ENCODE measurements around the gene DDIT4. TPM values are rescaled to one million over a fixed set of nuclear protein-coding genes. Genes with fewer than 3 reads are reported as not detected.
A peak's percentile ranks its signal among the peaks of the same experiment; 100 is the strongest.

Gene DDIT4
- total RNA-seq, 1 donor from 2014 or later = 36.9 TPM

DNA sequence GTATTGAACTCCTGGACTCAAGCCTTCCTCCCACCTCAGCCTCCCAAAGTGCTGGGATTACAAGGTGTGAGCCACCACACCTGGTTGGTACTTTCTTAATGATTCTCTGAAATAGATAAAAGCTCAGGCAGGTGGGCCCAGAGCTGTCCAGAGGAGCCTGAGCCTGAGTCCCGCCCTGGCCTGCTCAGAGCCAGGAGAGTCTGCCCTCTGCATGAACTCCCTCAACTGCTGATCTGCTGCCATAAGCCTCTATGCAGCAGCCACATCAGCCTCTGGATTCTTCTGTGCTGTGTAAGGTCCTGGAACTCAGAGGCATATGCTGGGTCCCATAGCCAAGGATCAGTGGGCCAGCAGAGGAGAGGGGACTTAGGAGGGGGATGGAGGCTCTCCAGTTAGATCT lies 23.1 kb upstream of the DDIT4 start:
- no peak overlapping the region for H3K4me3 Mint-ChIP-seq (ENCODE audit: low read depth)
- no peak for DNase-seq (ENCODE audit: low spot score, unreplicated experiment)
- no peaks in the 10 kb centered on the region for H3K27me3 Mint-ChIP-seq
- no peak overlapping the region for H3K27ac Mint-ChIP-seq
- TF ChIP-seq, protein P1, sequence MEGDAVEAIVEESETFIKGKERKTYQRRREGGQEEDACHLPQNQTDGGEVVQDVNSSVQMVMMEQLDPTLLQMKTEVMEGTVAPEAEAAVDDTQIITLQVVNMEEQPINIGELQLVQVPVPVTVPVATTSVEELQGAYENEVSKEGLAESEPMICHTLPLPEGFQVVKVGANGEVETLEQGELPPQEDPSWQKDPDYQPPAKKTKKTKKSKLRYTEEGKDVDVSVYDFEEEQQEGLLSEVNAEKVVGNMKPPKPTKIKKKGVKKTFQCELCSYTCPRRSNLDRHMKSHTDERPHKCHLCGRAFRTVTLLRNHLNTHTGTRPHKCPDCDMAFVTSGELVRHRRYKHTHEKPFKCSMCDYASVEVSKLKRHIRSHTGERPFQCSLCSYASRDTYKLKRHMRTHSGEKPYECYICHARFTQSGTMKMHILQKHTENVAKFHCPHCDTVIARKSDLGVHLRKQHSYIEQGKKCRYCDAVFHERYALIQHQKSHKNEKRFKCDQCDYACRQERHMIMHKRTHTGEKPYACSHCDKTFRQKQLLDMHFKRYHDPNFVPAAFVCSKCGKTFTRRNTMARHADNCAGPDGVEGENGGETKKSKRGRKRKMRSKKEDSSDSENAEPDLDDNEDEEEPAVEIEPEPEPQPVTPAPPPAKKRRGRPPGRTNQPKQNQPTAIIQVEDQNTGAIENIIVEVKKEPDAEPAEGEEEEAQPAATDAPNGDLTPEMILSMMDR (IDR thresholded peaks at IDR 0.05; ENCODE audit: unreplicated experiment) = no peak
- no peaks in the 10 kb centered on the region for H3K9me3 Mint-ChIP-seq (ENCODE audit: low read depth)
- H3K36me3 Mint-ChIP-seq (ENCODE audit: insufficient read depth) = no peaks in the 10 kb centered on the region
- peaks cover 21% of the 10 kb centered on the region for H3K4me1 Mint-ChIP-seq (ENCODE audit: low read depth)

DNA sequence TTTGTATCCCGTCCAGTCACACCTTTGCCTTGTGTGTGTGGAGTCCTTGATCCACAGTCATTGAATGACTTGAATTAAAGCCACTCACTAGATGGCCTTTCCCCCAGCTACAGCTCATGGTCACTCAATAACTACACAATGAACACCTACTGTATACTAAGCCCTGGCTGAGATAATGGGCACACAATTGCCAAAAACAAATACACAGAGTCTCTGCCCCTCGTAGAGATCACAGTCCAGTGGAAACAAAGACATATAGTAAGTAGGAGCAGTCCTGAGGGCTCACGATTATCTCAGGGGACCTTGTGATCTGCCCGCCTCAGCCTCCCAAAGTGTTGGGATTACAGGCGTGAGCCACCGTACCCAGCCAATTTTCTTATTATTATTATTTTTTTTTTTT lies 22.1 kb upstream of the DDIT4 start:
- H3K9me3 Mint-ChIP-seq (ENCODE audit: low read depth) = no peaks in the 10 kb centered on the region
- H3K27ac Mint-ChIP-seq = no peak overlapping the region

DNA sequence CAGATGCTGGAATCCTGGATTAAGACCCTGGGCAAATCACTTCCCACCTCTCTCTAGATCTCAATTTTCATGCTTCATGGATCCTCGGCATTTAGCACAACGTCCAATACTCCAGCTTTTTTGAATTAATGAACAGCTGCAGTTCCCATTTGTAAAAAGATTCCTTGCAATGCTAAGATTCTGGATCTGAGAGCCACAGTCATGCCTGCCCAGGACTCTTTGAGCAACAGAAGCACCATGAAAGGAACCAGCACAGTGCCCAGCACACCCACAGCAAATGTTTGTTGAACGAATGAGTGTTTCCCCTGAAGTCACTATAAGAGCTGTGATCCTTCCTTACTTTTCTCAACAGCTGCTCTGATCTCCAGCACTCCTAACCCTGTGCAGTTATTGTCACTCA lies 20.8 kb upstream of the DDIT4 start:
- TF ChIP-seq, protein P1 (IDR thresholded peaks at IDR 0.05; ENCODE audit: unreplicated experiment) = no peak
- DNase-seq (ENCODE audit: low spot score, unreplicated experiment) = no peak
- no peaks in the 10 kb centered on the region for H3K27me3 Mint-ChIP-seq
- H3K4me1 Mint-ChIP-seq (ENCODE audit: low read depth) = peaks cover 25% of the 10 kb centered on the region
- H3K36me3 Mint-ChIP-seq (ENCODE audit: insufficient read depth) = no peaks in the 10 kb centered on the region
- no peaks in the 10 kb centered on the region for H3K9me3 Mint-ChIP-seq (ENCODE audit: low read depth)
- no peak overlapping the region for H3K27ac Mint-ChIP-seq
- no peak overlapping the region for H3K4me3 Mint-ChIP-seq (ENCODE audit: low read depth)

More for the DNA sequence above, 22.1 kb upstream of the DDIT4 start:
- Mint-ChIP-seq H3K4me1 (ENCODE audit: low read depth) (peaks cover 25% of the 10 kb centered on the region), H3K4me3 (ENCODE audit: low read depth) (no peak overlapping the region), H3K36me3 (ENCODE audit: insufficient read depth) (no peaks in the 10 kb centered on the region), H3K27me3 (no peaks in the 10 kb centered on the region)
- DNase-seq (ENCODE audit: low spot score, unreplicated experiment) = no peak
- TF ChIP-seq, protein P1 (IDR thresholded peaks at IDR 0.05; ENCODE audit: unreplicated experiment) = no peak

DNA sequence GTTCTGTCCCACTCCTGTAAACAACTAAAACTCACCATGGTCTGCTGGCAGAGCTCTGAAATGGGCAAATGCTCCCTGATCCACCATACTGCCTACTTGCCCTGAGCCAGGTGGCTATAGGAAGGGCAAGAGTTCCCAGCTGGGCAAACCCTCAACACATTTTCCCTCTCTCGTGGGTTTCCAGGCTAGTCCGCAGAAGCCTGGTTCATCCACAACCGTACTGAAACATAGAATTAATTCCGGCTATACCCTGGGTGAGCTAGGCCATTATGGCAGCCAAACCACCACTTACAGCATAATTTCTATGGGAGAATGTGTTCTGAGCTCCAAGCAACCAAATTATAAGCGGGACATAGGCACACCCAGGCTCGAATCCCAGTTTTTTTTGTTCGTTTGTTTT lies 20.1 kb upstream of the DDIT4 start:
- Mint-ChIP-seq H3K27me3 (no peaks in the 10 kb centered on the region), H3K4me3 (ENCODE audit: low read depth) (no peak overlapping the region), H3K27ac (no peak overlapping the region), H3K9me3 (ENCODE audit: low read depth) (no peaks in the 10 kb centered on the region), H3K36me3 (ENCODE audit: insufficient read depth) (no peaks in the 10 kb centered on the region), H3K4me1 (ENCODE audit: low read depth) (peaks cover 19% of the 10 kb centered on the region)
- TF ChIP-seq, protein P1 (IDR thresholded peaks at IDR 0.05; ENCODE audit: unreplicated experiment) = no peak
- DNase-seq (ENCODE audit: low spot score, unreplicated experiment) = no peak

DNA sequence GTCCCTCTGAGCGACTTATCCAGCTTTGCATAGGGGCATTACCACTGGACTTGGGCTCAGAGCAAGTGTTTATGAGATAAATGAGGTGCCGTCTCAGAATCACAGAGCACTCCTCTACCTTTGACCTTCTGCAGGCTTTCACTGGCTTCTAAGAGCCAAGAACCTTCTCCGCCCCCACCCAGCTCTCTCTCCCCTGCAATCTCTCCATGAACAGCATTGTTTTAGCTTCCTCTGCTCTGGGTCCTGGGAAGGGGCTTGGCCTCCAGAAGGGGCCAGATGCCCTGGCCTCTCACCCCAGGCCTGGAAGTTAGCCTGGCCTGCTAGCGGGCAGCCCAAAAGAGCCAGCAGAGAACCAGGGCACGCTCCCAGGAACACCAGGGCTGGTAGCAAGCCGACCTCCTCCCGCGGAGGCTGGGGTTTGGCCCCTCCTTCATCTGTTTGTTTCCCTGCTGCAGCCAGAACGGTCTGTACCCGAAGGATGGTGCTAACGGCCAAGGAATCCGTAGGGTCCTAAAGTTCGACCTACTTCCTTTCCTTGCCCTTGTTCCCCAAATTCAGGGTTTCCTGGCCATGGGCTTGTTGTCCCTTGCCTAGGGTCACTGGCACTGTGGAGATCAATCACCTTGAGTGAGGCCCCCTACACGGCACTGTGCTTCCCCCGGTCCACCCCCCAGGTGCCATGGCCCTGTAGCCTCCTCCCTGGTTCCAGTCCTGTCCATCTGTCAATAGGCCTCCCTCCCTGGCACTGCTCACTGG lies 18.7 kb upstream of the DDIT4 start:
- H3K4me1 Mint-ChIP-seq (ENCODE audit: low read depth) = peaks cover 26% of the 10 kb centered on the region
- H3K9me3 Mint-ChIP-seq (ENCODE audit: low read depth) = no peaks in the 10 kb centered on the region
- H3K4me3 Mint-ChIP-seq (ENCODE audit: low read depth) = peak overlapping the region; percentile 46
- H3K27ac Mint-ChIP-seq = peak overlapping the region; percentile 4
- no peaks in the 10 kb centered on the region for H3K36me3 Mint-ChIP-seq (ENCODE audit: insufficient read depth)
- H3K27me3 Mint-ChIP-seq = no peaks in the 10 kb centered on the region
- TF ChIP-seq, protein P1 (IDR thresholded peaks at IDR 0.05; ENCODE audit: unreplicated experiment) = no peak
- no peak for DNase-seq (ENCODE audit: low spot score, unreplicated experiment)

Data from progenitor cell of endocrine pancreas (in vitro differentiated cells).